ENCODE measurements around the gene TRAPPC1. TPM values are rescaled to one million over a fixed set of nuclear protein-coding genes. Genes with fewer than 3 reads are reported as not detected.

TRAPPC1 gene
- total RNA-seq, 1 experiment from 2014 or later = 26.4 TPM

DNA sequence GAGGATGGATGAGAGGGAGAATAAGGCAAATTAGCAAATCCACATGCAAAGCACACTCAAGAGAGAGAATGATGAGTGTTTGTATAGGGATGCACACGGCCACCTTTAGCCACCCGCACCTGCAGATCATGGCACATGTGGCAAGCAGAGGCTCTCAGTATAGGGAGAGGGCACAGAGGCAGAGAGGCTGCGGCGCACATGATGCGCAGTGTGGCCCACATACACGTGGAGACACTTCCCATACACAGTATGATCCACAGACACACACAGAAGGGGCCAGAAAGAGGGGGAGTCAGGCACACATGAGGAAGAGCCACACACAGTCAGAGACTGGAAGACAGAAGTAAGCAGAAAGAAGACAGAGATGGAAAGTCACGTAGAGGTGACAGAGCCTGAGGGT is 49.7 kb downstream of the TRAPPC1 start:
- no peak for ATAC-seq
- no peak overlapping the region for H3K4me2 ChIP-seq (ENCODE audit: low read length)
- H2AFZ ChIP-seq (ENCODE audit: low read length) = no peak overlapping the region
- POLR2A ChIA-PET (ENCODE audit: unreplicated experiment) = no interaction called here
- no peaks in the 10 kb centered on the region for H3K9me2 ChIP-seq (replicated peaks; ENCODE audit: low read length)
- no peak for TF ChIP-seq EZH2 (IDR thresholded peaks at IDR 0.05; ENCODE audit: low read length, unreplicated experiment)
- no peak for TF ChIP-seq EZH2phosphoT487 (IDR thresholded peaks at IDR 0.05; ENCODE audit: borderline replicate concordance, low read length)
- H3F3A ChIP-seq (ENCODE audit: low read length, unreplicated experiment) = peaks cover 10% of the 10 kb centered on the region
- H4K20me1 ChIP-seq (ENCODE audit: low read length) = no peaks in the 10 kb centered on the region
- H3K27me3 ChIP-seq (ENCODE audit: low read length) = no peaks in the 10 kb centered on the region
- H3K4me3 ChIP-seq (ENCODE audit: low read length) = no peak overlapping the region
- H3K4me1 ChIP-seq (ENCODE audit: insufficient read depth, low read length) = 0 out of 2 replicates have a peak, but pooled peaks cover 8% of the 10 kb centered on the region
- no TSS peak for BruUV-seq (replicated peaks)
- H3K79me2 ChIP-seq (ENCODE audit: low read length) = peaks cover 14% of the 10 kb centered on the region
- CTCF ChIA-PET = no interaction called here
- DNase-seq = no peak
- no peak overlapping the region for H3K27ac ChIP-seq (ENCODE audit: low read length)
- no peaks in the 10 kb centered on the region for H3K36me3 ChIP-seq (ENCODE audit: low read depth, low read length)
- H3K9ac ChIP-seq (ENCODE audit: low read length) = no peak overlapping the region
- intact Hi-C loops (cut with micrococcal nuclease) = no loop called here
- no peaks in the 10 kb centered on the region for H3K9me3 ChIP-seq (ENCODE audit: low read length)

DNA sequence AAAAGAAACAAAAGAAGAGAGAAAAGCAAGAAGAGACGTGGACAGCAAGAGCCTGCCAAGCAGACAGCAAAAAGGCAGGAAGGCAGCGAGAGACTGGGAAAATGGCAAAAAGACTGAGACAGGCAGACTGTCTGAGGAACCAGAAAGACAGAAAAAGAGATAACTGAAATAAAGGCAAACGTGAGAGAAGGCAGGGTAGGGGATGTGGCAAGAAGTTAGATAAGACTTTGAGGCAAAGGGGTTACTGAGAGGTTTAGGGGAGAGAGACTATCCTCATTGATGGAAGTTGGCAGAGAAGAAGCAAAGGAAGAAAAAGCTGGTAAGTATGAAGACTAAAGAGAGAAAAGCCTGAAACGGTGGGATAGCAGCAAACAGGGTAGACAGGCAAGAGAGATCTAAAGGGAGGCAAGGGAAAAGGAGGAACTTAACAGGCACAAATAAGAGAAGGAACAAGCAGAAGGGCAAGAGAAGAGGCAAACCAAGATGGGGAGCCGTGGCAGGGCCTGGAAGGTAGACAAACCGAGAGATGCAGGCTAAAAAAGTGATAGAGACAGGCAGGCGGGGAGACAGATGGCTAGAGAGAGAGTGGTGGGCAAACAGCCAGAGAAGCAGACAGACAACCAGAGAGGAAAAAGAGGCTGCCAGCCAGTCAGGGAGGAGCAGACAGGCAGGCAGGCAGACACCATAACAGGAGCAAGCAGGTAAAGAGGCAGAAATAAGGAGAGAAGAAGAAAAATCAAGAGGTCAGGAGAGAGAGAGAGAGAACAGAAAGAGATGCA is 50.3 kb downstream of the TRAPPC1 start:
- Histone ChIP-seq H3K27me3 (ENCODE audit: low read length) (no peaks in the 10 kb centered on the region), H3F3A (ENCODE audit: low read length, unreplicated experiment) (peaks cover 4% of the 10 kb centered on the region), H3K9me2 (replicated peaks; ENCODE audit: low read length) (no peaks in the 10 kb centered on the region), H3K4me1 (ENCODE audit: insufficient read depth, low read length) (0 out of 2 replicates have a peak, but pooled peaks cover 8% of the 10 kb centered on the region), H2AFZ (ENCODE audit: low read length) (no peak overlapping the region), H3K9ac (ENCODE audit: low read length) (no peak overlapping the region), H3K79me2 (ENCODE audit: low read length) (peaks cover 12% of the 10 kb centered on the region), H3K4me3 (ENCODE audit: low read length) (no peak overlapping the region), H3K27ac (ENCODE audit: low read length) (no peak overlapping the region), H4K20me1 (ENCODE audit: low read length) (no peaks in the 10 kb centered on the region), H3K4me2 (ENCODE audit: low read length) (no peak overlapping the region), H3K9me3 (ENCODE audit: low read length) (no peaks in the 10 kb centered on the region), H3K36me3 (ENCODE audit: low read depth, low read length) (no peaks in the 10 kb centered on the region)
- DNase-seq (no peak), ATAC-seq (no peak)
- no TSS peak for BruUV-seq (replicated peaks)
- ChIA-PET POLR2A (ENCODE audit: unreplicated experiment) (no interaction called here), CTCF (no interaction called here)
- TF ChIP-seq EZH2phosphoT487 (IDR thresholded peaks at IDR 0.05; ENCODE audit: borderline replicate concordance, low read length) (no peak), EZH2 (IDR thresholded peaks at IDR 0.05; ENCODE audit: low read length, unreplicated experiment) (no peak), CTCF (conservative IDR thresholded peaks at IDR 0.05; ENCODE audit: low read depth, low read length) (no peak)
- intact Hi-C loops (cut with micrococcal nuclease) = no loop called here

Other genes starting within 250 kb of the TRAPPC1 start
- gene TP53, start 244.5 kb downstream of the TRAPPC1 start, total RNA-seq (2014; rRNA removed) = 2.0 and 3.4 TPM in 2 replicates
- 18.0 and 22.6 TPM in 2 replicates for gene WRAP53, start 243.5 kb downstream of the TRAPPC1 start, total RNA-seq (2014; rRNA removed)
- gene EFNB3, start 226.7 kb downstream of the TRAPPC1 start, total RNA-seq (2014; rRNA removed) = 4.9 and 7.7 TPM in 2 replicates
- 0.62 and 0.92 TPM in 2 replicates for gene DNAH2, start 214.2 kb downstream of the TRAPPC1 start, total RNA-seq (2014; rRNA removed)
- gene KDM6B, start 97.7 kb downstream of the TRAPPC1 start, total RNA-seq (2014; rRNA removed) = 3.2 and 158 TPM in 2 replicates
- gene TMEM88, start 76.9 kb downstream of the TRAPPC1 start, total RNA-seq (2014; rRNA removed) = 1.5 TPM in 1 of 2 replicates, not detected in the other
- 403 and 409 TPM in 2 replicates for gene NAA38, start 74.4 kb downstream of the TRAPPC1 start, total RNA-seq (2014; rRNA removed)
- gene CYB5D1, start 73.9 kb downstream of the TRAPPC1 start, total RNA-seq (2014; rRNA removed) = 16.7 and 23.1 TPM in 2 replicates
- gene CHD3, start 43.2 kb downstream of the TRAPPC1 start, total RNA-seq (2014; rRNA removed) = 102 and 151 TPM in 2 replicates
- 0.11 and 0.52 TPM in 2 replicates for gene RNF227, start 15.7 kb downstream of the TRAPPC1 start, total RNA-seq (2014; rRNA removed)
- gene KCNAB3, start 2.1 kb downstream of the TRAPPC1 start, total RNA-seq (2014; rRNA removed) = 0.26 and 0.75 TPM in 2 replicates
- 27.5 and 40.5 TPM in 2 replicates for gene CNTROB, start 260 bp upstream of the TRAPPC1 start, total RNA-seq (2014; rRNA removed)
- gene GUCY2D, start 70.7 kb upstream of the TRAPPC1 start, total RNA-seq (2014; rRNA removed) = 0.12 TPM in 1 of 2 replicates, not detected in the other
- gene ALOX15B, start 107.1 kb upstream of the TRAPPC1 start, total RNA-seq (2014; rRNA removed) = not detected in 2 replicates
- 0.55 and 1.2 TPM in 2 replicates for gene ALOX12B, start 155.8 kb upstream of the TRAPPC1 start, total RNA-seq (2014; rRNA removed)
- gene ALOXE3, start 186.6 kb upstream of the TRAPPC1 start, total RNA-seq (2014; rRNA removed) = 1.4 and 3.6 TPM in 2 replicates
- gene HES7, start 192.2 kb upstream of the TRAPPC1 start, total RNA-seq (2014; rRNA removed) = 2.9 TPM in 1 of 2 replicates, not detected in the other
- gene PER1, start 220.5 kb upstream of the TRAPPC1 start, total RNA-seq (2014; rRNA removed) = 25.0 and 47.2 TPM in 2 replicates
- 5.0 and 18.0 TPM in 2 replicates for gene VAMP2, start 231.0 kb upstream of the TRAPPC1 start, total RNA-seq (2014; rRNA removed)
- gene TMEM107, start 244.4 kb upstream of the TRAPPC1 start, total RNA-seq (2014; rRNA removed) = 19.0 and 26.6 TPM in 2 replicates